Bronchial epithelial cell (primary cell): Measurements from ENCODE around the gene ATP4A. TPM values are rescaled to one million over a fixed set of nuclear protein-coding genes. Genes with fewer than 3 reads are reported as not detected.

Experiments used
- DNase-seq: peaks from one replicate; pipeline ENCODE4 v3.0.0-alpha.2; 2010; ENCODE audit warnings: low read depth
- FAIRE-seq: peaks from 2 replicates; lab custom pipeline; 2011; peaks lifted over from hg19 to GRCh38; lab: Jason Lieb, UNC
- H3K27me3 ChIP-seq: 2 replicates; pipeline ENCODE4 v1.5.1; 2011; ENCODE audit warnings: low read length; ENCODE audit not compliant: control insufficient read depth, insufficient read depth
- H3K36me3 ChIP-seq: 2 replicates; pipeline ENCODE4 v1.5.1; 2011; ENCODE audit warnings: low read length; ENCODE audit not compliant: control insufficient read depth, insufficient read depth
- H3K4me3 ChIP-seq: 2 replicates; pipeline ENCODE4 v1.5.1; 2011; ENCODE audit warnings: mild to moderate bottlenecking, low read depth, low read length, control low read depth
- CTCF ChIP-seq: IDR thresholded peaks from 2 replicates; pipeline ENCODE4 v1.5.1; 2011; ENCODE audit warnings: mild to moderate bottlenecking, moderate library complexity, low read length, control low read depth, inconsistent platforms; ENCODE audit not compliant: insufficient read depth, severe bottlenecking
- total RNA-seq: library from RNA; depleted of rRNA; stranded (reverse); fragments of >200 nt; gene quantifications from 2 replicates; pipeline ENCODE4 v1.2.1, GENCODE V29; 2014

ATP4A gene
- total RNA-seq, 1 donor from 2014 or later: not detected

- TF ChIP-seq CTCF: no peak
- Histone ChIP-seq H3K36me3 (peaks cover 2% of the 10 kb centered on the region), H3K4me3 (no peak overlapping the region), H3K27me3 (no peaks in the 10 kb centered on the region)
- DNase-seq (no peak), FAIRE-seq (no peak)
Measured at GRCh38 chr19:35552534-35553384, 10.7 kb downstream of the ATP4A start.

GRCh38 chr19:35551091-35551810 is 12.2 kb downstream of the ATP4A start:
- FAIRE-seq (peak; percentile 13), DNase-seq (no peak)
- H3K36me3 ChIP-seq: peaks cover 5% of the 10 kb centered on the region

GRCh38 chr19:35549879-35550523 is 13.5 kb downstream of the ATP4A start:
- TF ChIP-seq CTCF: no peak
- Histone ChIP-seq H3K36me3 (peaks cover 5% of the 10 kb centered on the region), H3K4me3 (no peak overlapping the region), H3K27me3 (no peaks in the 10 kb centered on the region)
- DNase-seq: no peak
- FAIRE-seq: no peak

More at GRCh38 chr19:35551091-35551810, 12.2 kb downstream of the ATP4A start:
- Histone ChIP-seq H3K4me3 (no peak overlapping the region), H3K27me3 (no peaks in the 10 kb centered on the region)
- no peak for TF ChIP-seq CTCF

- Histone ChIP-seq H3K36me3 (peaks cover 5% of the 10 kb centered on the region), H3K4me3 (no peak overlapping the region), H3K27me3 (no peaks in the 10 kb centered on the region)
- peak; percentile 42 for DNase-seq
- TF ChIP-seq CTCF: peak; percentile 80
- no peak for FAIRE-seq
Measured at GRCh38 chr19:35549174-35549788, 14.2 kb downstream of the ATP4A start.

GRCh38 chr19:35546532-35546931 is 16.9 kb downstream of the ATP4A start:
- no peak for FAIRE-seq
- no peak for TF ChIP-seq CTCF
- peak overlapping the region; percentile 72 for H3K4me3 ChIP-seq

More at GRCh38 chr19:35546532-35546931, 16.9 kb downstream of the ATP4A start:
- no peak for DNase-seq
- Histone ChIP-seq H3K36me3 (peaks cover 6% of the 10 kb centered on the region), H3K27me3 (no peaks in the 10 kb centered on the region)
